Liver (tissue), 9 donors: Measurements from ENCODE around the gene ANO7. TPM values are rescaled to one million over a fixed set of nuclear protein-coding genes. Genes with fewer than 3 reads are reported as not detected.

ENCODE experiments used
- DNase-seq: peaks from one replicate; pipeline ENCODE4 v3.0.0-alpha.2; 2017; ENCODE audit warnings: low spot score
- H3K27ac ChIP-seq, 2 donors: one replicate each; pipeline ENCODE4 v1.7.0; 2013; ENCODE audit warnings: inconsistent platforms in 2 of 2, low read length in 2 of 2, control low read depth in 1 of 2, low read depth in 1 of 2, mild to moderate bottlenecking in 1 of 2
- H3K27me3 ChIP-seq, 4 donors: one replicate each; pipeline versions ENCODE4 v1.6.1 to v1.7.0; 2013; ENCODE audit warnings: low read length in 3 of 4, inconsistent platforms in 1 of 4, mild to moderate bottlenecking in 1 of 4, moderate library complexity in 1 of 4; ENCODE audit not compliant: control insufficient read depth in 4 of 4, insufficient read depth in 4 of 4
- H3K36me3 ChIP-seq, 4 donors: one replicate each; pipeline versions ENCODE4 v1.6.1 to v1.7.0; 2013; ENCODE audit warnings: low read length in 3 of 4, mild to moderate bottlenecking in 3 of 4, low read depth in 1 of 4, moderate library complexity in 1 of 4; ENCODE audit not compliant: control insufficient read depth in 4 of 4, insufficient read depth in 3 of 4
- H3K4me1 ChIP-seq, 4 donors: one replicate each; pipeline versions ENCODE4 v1.6.1 to v1.7.0; 2013; ENCODE audit warnings: low read length in 3 of 4, mild to moderate bottlenecking in 3 of 4, moderate library complexity in 1 of 4; ENCODE audit not compliant: control insufficient read depth in 4 of 4, insufficient read depth in 4 of 4
- H3K4me3 ChIP-seq, 3 donors: one replicate each; pipeline versions ENCODE4 v1.6.1 to v1.7.0; 2013; ENCODE audit warnings: low read length in 3 of 3, control low read depth in 1 of 3, low read depth in 1 of 3, mild to moderate bottlenecking in 1 of 3
- H3K9ac ChIP-seq, 2 donors: one replicate each; pipeline ENCODE4 v1.7.0; 2013; ENCODE audit warnings: low read length in 2 of 2, mild to moderate bottlenecking in 2 of 2, moderate library complexity in 2 of 2, control low read depth in 1 of 2, low read depth in 1 of 2
- H3K9me3 ChIP-seq, 4 donors: one replicate each; pipeline versions ENCODE4 v1.6.1 to v1.7.0; 2013; ENCODE audit warnings: low read length in 3 of 4; ENCODE audit not compliant: control insufficient read depth in 4 of 4
- EGR1 ChIP-seq, 2 donors: IDR thresholded peaks; 2 replicates each; pipeline ENCODE4 v1.6.1; 2016 to 2018; ENCODE audit warnings: antibody characterized with exemption in 2 of 2, low read depth in 2 of 2
- FOXA1 ChIP-seq: IDR thresholded peaks from 2 replicates; pipeline ENCODE4 v1.6.1; 2016; ENCODE audit warnings: antibody characterized with exemption
- FOXA2 ChIP-seq: IDR thresholded peaks from 2 replicates; pipeline ENCODE4 v1.6.1; 2016; ENCODE audit warnings: antibody characterized with exemption
- GABPA ChIP-seq, 2 donors: IDR thresholded peaks in 1 of 2; conservative IDR thresholded peaks in 1 of 2; 2 replicates each; pipeline ENCODE4 v1.6.1; 2016; ENCODE audit warnings: antibody characterized with exemption in 2 of 2, mild to moderate bottlenecking in 1 of 2, moderate library complexity in 1 of 2
- HNF4A ChIP-seq, 2 donors: conservative IDR thresholded peaks; 2 replicates each; pipeline ENCODE4 v1.6.1; 2016; ENCODE audit warnings: antibody characterized with exemption in 2 of 2, mild to moderate bottlenecking in 2 of 2
- HNF4G ChIP-seq: IDR thresholded peaks from 2 replicates; pipeline ENCODE4 v1.6.1; 2016; ENCODE audit warnings: antibody characterized with exemption
- JUND ChIP-seq, 2 donors: IDR thresholded peaks; 2 replicates each; pipeline ENCODE4 v1.6.1; 2016; ENCODE audit warnings: antibody characterized with exemption in 2 of 2
- NR2F2 ChIP-seq: IDR thresholded peaks from 2 replicates; pipeline ENCODE4 v1.6.1; 2016; ENCODE audit warnings: antibody characterized with exemption
- RAD21 ChIP-seq, 2 donors: IDR thresholded peaks; 2 replicates each; pipeline ENCODE4 v1.6.1; 2016; ENCODE audit warnings: antibody characterized with exemption in 2 of 2, mild to moderate bottlenecking in 2 of 2
- RXRA ChIP-seq, 2 donors: IDR thresholded peaks; 2 replicates each; pipeline ENCODE4 v1.6.1; 2017 to 2018; ENCODE audit warnings: antibody characterized with exemption in 2 of 2, mild to moderate bottlenecking in 1 of 2
- SP1 ChIP-seq: IDR thresholded peaks from 2 replicates; pipeline ENCODE4 v1.6.1; 2018; ENCODE audit warnings: antibody characterized with exemption, mild to moderate bottlenecking
- TAF1 ChIP-seq: conservative IDR thresholded peaks from 2 replicates; pipeline ENCODE4 v1.6.1; 2016; ENCODE audit warnings: antibody characterized with exemption, mild to moderate bottlenecking
- YY1 ChIP-seq: IDR thresholded peaks from 2 replicates; pipeline ENCODE4 v1.6.1; 2016; ENCODE audit warnings: antibody characterized with exemption, mild to moderate bottlenecking
- WGBS: extraction: QIAGEN DNeasy Blood & Tissue Kit; methylation state at CpG from one replicate; pipeline ENCODE4 v1.1.7; 2013; 5-methylcytosine and 5-hydroxymethylcytosine counted together
- polyA plus RNA-seq, 2 donors: library from polyadenylated mRNA; stranded (reverse) in 1 of 2; unstranded in 1 of 2; fragments of 200-250 nt in 1 of 2; fragments of >200 nt in 1 of 2; fragmentation: Nextera tagmentation in 1 of 2; extraction: Ambion mirVana in 1 of 2; gene quantifications; one replicate each; pipeline versions ENCODE4 v1.2.1 to v1.2.3, GENCODE V29; 2013 to 2015
- total RNA-seq, 2 donors: library from RNA; depleted of rRNA; stranded (reverse); fragments of >200 nt; gene quantifications; one replicate each; pipeline ENCODE4 v1.2.3, GENCODE V29; 2014
- TF ChIP-seq, protein P1 (sequence below): IDR thresholded peaks from 2 replicates; pipeline ENCODE4 v1.6.1; 2016; ENCODE audit warnings: antibody characterized with exemption
- TF ChIP-seq, protein P2 (sequence below): IDR thresholded peaks from 2 replicates; pipeline ENCODE4 v1.6.1; 2016; ENCODE audit warnings: antibody characterized with exemption
- TF ChIP-seq, protein P3 (sequence below): IDR thresholded peaks from 2 replicates; pipeline ENCODE4 v1.6.1; 2016; ENCODE audit warnings: antibody characterized with exemption
- TF ChIP-seq, protein P4 (sequence below): IDR thresholded peaks from 2 replicates; pipeline ENCODE4 v1.6.1; 2016; ENCODE audit warnings: antibody characterized with exemption, mild to moderate bottlenecking
- TF ChIP-seq, protein P5 (sequence below): fragments of 150-350 bp; IDR thresholded peaks from 2 replicates; pipeline ENCODE4 v1.5.1; 2017; ENCODE audit warnings: improper control_type of control experiment, low read depth, low read length; ENCODE audit not compliant: missing input control
- donor health status: healthy.
- donor health status: healthy.
- donor health status: healthy.
- donor health status: healthy.
- donor health status: healthy.

The ANO7 gene
- total and polyA plus RNA-seq, 4 donors = 0.25 to 0.70 (median 0.45) TPM

DNA sequence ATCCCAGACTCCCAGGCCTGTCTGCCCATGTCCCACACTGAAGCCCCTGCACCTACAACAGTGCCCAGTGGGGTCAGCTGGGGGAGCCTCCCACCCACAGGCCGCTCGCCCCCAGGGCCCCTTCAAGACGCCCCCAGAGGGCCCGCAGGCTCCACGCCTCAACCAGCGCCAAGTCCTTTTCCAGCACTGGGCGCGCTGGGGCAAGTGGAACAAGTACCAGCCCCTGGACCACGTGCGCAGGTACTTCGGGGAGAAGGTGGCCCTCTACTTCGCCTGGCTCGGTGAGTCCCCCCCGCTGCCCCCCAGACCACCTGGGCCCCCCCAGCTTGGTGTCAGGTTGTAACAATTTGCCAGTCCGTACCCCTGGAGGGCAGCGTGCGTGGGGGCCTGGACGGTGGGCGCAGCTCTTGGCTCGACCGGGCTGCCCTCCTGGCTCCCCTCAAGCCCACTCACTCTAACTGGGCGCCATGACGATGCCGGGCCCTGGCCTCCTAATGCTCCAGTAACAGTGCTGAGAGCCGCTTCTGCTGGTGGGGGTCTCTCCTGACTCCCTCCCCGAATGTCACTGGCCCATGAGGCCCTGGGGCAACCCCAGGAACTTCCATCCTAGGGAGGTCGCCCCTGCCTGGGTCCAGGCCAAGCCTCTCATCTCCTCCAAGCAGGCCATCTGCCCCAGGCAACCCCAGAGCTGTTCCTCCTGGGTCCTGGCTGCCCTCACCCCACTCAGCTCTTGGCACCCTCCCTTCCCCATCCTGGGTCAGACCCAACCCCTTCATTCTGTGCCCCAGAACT lies 14.9 kb downstream of the ANO7 start:
- TF ChIP-seq, protein P1, sequence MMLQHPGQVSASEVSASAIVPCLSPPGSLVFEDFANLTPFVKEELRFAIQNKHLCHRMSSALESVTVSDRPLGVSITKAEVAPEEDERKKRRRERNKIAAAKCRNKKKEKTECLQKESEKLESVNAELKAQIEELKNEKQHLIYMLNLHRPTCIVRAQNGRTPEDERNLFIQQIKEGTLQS = no peak
- no peak for TF ChIP-seq FOXA2
- TF ChIP-seq, protein P2, sequence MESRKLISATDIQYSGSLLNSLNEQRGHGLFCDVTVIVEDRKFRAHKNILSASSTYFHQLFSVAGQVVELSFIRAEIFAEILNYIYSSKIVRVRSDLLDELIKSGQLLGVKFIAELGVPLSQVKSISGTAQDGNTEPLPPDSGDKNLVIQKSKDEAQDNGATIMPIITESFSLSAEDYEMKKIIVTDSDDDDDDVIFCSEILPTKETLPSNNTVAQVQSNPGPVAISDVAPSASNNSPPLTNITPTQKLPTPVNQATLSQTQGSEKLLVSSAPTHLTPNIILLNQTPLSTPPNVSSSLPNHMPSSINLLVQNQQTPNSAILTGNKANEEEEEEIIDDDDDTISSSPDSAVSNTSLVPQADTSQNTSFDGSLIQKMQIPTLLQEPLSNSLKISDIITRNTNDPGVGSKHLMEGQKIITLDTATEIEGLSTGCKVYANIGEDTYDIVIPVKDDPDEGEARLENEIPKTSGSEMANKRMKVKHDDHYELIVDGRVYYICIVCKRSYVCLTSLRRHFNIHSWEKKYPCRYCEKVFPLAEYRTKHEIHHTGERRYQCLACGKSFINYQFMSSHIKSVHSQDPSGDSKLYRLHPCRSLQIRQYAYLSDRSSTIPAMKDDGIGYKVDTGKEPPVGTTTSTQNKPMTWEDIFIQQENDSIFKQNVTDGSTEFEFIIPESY = no peak
- no peak for TF ChIP-seq JUND (IDR thresholded peaks at IDR 0.05)
- no peak for TF ChIP-seq TAF1
- TF ChIP-seq FOXA1 = no peak
- no peak for DNase-seq
- Histone ChIP-seq H3K9ac (no peak overlapping the region), H3K4me1 (no peaks in the 10 kb centered on the region), H3K27ac (no peak overlapping the region), H3K36me3 (no peaks in the 10 kb centered on the region), H3K27me3 (no peaks in the 10 kb centered on the region), H3K9me3 (no peaks in the 10 kb centered on the region), H3K4me3 (no peak overlapping the region)
- 95% methylated on average over 27 of the region's 27 CpGs for WGBS

DNA sequence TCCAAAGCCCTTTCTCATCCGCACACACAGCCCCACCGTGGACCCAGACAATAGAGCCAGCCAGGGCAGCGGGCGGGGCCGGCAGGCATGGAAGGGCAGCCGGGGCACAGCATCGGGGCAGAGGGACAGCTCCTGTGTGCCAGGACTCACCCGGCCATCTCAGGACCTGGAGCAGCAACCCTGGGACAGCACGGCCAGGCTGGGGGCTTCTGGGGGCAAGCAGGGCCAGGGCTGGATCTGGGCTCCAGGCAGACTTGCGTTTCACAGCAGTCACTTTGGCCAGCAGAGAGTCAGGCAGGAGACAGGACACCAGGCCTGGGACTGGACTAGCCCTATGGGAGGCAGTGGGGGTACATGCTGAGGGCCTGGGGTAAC lies 15.5 kb downstream of the ANO7 start:
- Histone ChIP-seq H3K4me1 (no peaks in the 10 kb centered on the region), H3K9ac (no peak overlapping the region), H3K36me3 (no peaks in the 10 kb centered on the region), H3K27ac (no peak overlapping the region), H3K9me3 (no peaks in the 10 kb centered on the region), H3K27me3 (no peaks in the 10 kb centered on the region), H3K4me3 (no peak overlapping the region)
- 92% methylated on average over 10 of the region's 10 CpGs for WGBS
- TF ChIP-seq RAD21 (IDR thresholded peaks at IDR 0.05) (no peak), RXRA (IDR thresholded peaks at IDR 0.05) (no peak), JUND (IDR thresholded peaks at IDR 0.05) (no peak), GABPA (IDR thresholded peaks at IDR 0.05 in 1 of 2, conservative IDR thresholded peaks at IDR 0.05 in 1 of 2) (no peak), TAF1 (no peak), NR2F2 (no peak), EGR1 (IDR thresholded peaks at IDR 0.05; ENCODE audit: low read depth in 2 of 2) (no peak), FOXA2 (no peak), YY1 (no peak), HNF4G (no peak), HNF4A (conservative IDR thresholded peaks at IDR 0.05) (no peak), SP1 (no peak), FOXA1 (no peak)
- TF ChIP-seq, protein P3, sequence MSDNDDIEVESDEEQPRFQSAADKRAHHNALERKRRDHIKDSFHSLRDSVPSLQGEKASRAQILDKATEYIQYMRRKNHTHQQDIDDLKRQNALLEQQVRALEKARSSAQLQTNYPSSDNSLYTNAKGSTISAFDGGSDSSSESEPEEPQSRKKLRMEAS = no peak
- TF ChIP-seq, protein P4, sequence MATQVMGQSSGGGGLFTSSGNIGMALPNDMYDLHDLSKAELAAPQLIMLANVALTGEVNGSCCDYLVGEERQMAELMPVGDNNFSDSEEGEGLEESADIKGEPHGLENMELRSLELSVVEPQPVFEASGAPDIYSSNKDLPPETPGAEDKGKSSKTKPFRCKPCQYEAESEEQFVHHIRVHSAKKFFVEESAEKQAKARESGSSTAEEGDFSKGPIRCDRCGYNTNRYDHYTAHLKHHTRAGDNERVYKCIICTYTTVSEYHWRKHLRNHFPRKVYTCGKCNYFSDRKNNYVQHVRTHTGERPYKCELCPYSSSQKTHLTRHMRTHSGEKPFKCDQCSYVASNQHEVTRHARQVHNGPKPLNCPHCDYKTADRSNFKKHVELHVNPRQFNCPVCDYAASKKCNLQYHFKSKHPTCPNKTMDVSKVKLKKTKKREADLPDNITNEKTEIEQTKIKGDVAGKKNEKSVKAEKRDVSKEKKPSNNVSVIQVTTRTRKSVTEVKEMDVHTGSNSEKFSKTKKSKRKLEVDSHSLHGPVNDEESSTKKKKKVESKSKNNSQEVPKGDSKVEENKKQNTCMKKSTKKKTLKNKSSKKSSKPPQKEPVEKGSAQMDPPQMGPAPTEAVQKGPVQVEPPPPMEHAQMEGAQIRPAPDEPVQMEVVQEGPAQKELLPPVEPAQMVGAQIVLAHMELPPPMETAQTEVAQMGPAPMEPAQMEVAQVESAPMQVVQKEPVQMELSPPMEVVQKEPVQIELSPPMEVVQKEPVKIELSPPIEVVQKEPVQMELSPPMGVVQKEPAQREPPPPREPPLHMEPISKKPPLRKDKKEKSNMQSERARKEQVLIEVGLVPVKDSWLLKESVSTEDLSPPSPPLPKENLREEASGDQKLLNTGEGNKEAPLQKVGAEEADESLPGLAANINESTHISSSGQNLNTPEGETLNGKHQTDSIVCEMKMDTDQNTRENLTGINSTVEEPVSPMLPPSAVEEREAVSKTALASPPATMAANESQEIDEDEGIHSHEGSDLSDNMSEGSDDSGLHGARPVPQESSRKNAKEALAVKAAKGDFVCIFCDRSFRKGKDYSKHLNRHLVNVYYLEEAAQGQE = no peak
- TF ChIP-seq, protein P2 = no peak
- TF ChIP-seq, protein P1 = no peak
- TF ChIP-seq, protein P5, sequence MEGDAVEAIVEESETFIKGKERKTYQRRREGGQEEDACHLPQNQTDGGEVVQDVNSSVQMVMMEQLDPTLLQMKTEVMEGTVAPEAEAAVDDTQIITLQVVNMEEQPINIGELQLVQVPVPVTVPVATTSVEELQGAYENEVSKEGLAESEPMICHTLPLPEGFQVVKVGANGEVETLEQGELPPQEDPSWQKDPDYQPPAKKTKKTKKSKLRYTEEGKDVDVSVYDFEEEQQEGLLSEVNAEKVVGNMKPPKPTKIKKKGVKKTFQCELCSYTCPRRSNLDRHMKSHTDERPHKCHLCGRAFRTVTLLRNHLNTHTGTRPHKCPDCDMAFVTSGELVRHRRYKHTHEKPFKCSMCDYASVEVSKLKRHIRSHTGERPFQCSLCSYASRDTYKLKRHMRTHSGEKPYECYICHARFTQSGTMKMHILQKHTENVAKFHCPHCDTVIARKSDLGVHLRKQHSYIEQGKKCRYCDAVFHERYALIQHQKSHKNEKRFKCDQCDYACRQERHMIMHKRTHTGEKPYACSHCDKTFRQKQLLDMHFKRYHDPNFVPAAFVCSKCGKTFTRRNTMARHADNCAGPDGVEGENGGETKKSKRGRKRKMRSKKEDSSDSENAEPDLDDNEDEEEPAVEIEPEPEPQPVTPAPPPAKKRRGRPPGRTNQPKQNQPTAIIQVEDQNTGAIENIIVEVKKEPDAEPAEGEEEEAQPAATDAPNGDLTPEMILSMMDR = no peak
- DNase-seq = no peak
